ENCODE measurements around the gene OSBPL10.

- no peak for TF ChIP-seq CTCF (conservative IDR thresholded peaks at IDR 0.05 in 1 of 2, IDR thresholded peaks at IDR 0.05 in 1 of 2; ENCODE audit: extremely low read depth in 1 of 2, insufficient read depth in 1 of 2, low read depth in 1 of 2, low read length in 2 of 2)
- TF ChIP-seq EZH2 (IDR thresholded peaks at IDR 0.05; ENCODE audit: borderline replicate concordance, low read length): no peak
These were observed 152.1 kb downstream of the OSBPL10 start for GRCh38 chr3:31829010-31829409.

Data from mammary epithelial cell (primary cell).